ENCODE measurements around the gene ZNG1E.
"Not testable (repeated sequence)": the region's sequence is repeated elsewhere in the genome, so short reads cannot be mapped to it uniquely, and the experiment has no call there.

ZNG1E gene

GRCh38 chr9:65675589-65676021, at the start of gene ZNG1E:
TSS of gene ZNG1E (plus strand) at chr9:65675928. CDS start at chr9:65675977, 49 bp downstream.
- peak; percentile 48 for DNase-seq (ENCODE audit: low read depth)

GRCh38 chr9:65673579-65673978, 2.1 kb upstream of the ZNG1E start:
- not testable (repeated sequence) for DNase-seq (ENCODE audit: low read depth)

- DNase-seq (ENCODE audit: low read depth), result not testable (repeated sequence)
Measured at GRCh38 chr9:65675018-65675417, 710 bp upstream of the ZNG1E start.

GRCh38 chr9:65676389-65676788, 661 bp downstream of the ZNG1E start:
- not testable (repeated sequence) for DNase-seq (ENCODE audit: low read depth)

GRCh38 chr9:65678533-65678932, 2.8 kb downstream of the ZNG1E start:
- DNase-seq (ENCODE audit: low read depth), result not testable (repeated sequence)

- not testable (repeated sequence) for DNase-seq (ENCODE audit: low read depth)
Measured at GRCh38 chr9:65703550-65703949, 27.8 kb downstream of the ZNG1E start.

- DNase-seq (ENCODE audit: low read depth), result not testable (repeated sequence)
Measured at GRCh38 chr9:65714445-65714844, 38.7 kb downstream of the ZNG1E start.

- not testable (repeated sequence) for DNase-seq (ENCODE audit: low read depth)
Measured at GRCh38 chr9:65737096-65737564, 61.4 kb downstream of the ZNG1E start, which contains the start of gene FOXD4L4. TSS of gene FOXD4L4 (plus strand) at chr9:65737146. CDS start at chr9:65737146, 0 bp downstream.

- DNase-seq (ENCODE audit: low read depth), result not testable (repeated sequence)
Measured at GRCh38 chr9:65738133-65738532, 62.4 kb downstream of the ZNG1E start.

Measured in activated T-helper 9 cell treated with anti-CD3 and anti-CD28 coated beads, Interleukin-2, amount 50 U/mL, for 16 hours (primary cell).